NOMO-1 (cell line): ENCODE results near the gene RAI1.

Experiments used
- DNase-seq, 2 experiments: peaks; one replicate each; lab custom pipeline; 2025; ENCODE audit not compliant: unreplicated experiment in 2 of 2; lab: John Stamatoyannopoulos, UW

RAI1 gene

GRCh38 chr17:17748179-17748578 is 66.9 kb downstream of the RAI1 start:
- no peak for DNase-seq

- DNase-seq: no peak
These were observed 67.3 kb downstream of the RAI1 start for GRCh38 chr17:17748604-17749003.

GRCh38 chr17:17749025-17749772 is 67.9 kb downstream of the RAI1 start:
- peak; percentile 65 to 71 for DNase-seq

DNA sequence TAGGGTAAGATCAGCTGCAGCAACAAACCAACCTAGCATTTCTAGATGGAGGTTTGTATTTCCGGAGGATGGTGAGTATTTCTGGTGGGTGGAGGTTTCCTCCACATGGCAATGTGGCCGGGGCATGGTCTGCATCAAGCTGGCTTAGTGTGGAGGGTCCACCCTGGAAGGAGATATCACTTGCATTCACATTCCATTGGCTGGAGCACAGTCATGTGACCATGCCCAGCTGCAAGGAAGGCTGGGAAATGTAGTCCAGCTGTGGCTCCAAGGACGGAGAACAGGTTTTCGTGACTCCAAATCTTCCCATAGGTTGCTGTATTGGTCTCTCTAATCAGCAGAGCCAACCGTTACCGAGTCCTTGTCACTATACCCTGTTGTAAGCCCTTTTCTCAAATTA is 68.7 kb downstream of the RAI1 start:
- DNase-seq: peak in 1 of 2 experiments; percentile 36

DNA sequence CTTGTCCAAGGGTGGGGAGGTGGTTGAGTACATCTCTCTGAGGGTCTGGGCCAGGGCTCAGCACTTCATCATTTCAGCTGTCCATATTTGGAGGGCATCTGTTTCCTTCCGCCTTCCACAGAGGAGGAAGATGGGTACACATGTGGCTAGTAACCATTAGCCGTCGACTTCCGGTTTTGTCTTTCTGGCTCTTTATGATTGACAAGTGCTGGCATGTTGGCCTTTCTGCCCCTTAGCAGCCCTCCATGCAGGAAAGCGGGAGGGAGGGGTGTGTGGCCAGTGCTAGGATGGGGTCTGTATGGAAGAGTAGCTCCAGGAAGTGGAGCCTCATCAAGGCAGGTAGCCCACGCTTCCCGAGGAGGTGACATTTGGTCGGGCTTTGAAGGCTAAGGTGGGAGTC is 69.6 kb downstream of the RAI1 start:
- peak; percentile 83 for DNase-seq

DNA sequence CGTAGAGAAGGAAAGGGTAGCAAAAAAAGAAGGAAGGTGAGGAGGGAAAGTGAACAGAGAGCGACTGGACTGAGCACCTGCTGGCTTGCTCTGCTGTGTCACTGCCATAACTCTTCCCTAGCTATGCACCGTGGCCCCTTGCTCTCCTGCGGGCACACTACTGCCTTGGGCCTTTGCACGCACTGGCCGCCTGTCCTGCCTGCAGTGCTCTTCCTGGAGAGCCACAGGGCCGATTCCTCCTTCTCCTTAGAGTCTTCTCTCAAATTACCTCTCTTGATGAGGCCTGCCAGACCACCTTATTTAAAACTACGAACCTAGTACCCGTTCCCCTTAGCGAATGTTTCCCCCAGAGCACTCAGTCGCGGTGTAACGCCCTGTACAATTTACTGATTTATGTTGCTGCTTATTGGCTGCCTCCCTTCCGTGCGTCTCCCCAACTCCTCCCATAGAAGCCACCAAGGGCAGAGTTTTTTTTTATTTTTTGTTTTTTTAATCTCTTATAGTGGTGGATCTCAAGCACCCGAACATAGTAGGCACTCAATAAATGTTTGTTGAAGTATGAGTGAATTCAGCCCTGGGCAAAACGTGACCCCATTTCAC is 70.3 kb downstream of the RAI1 start:
- peak; percentile 22 to 57 for DNase-seq

DNA sequence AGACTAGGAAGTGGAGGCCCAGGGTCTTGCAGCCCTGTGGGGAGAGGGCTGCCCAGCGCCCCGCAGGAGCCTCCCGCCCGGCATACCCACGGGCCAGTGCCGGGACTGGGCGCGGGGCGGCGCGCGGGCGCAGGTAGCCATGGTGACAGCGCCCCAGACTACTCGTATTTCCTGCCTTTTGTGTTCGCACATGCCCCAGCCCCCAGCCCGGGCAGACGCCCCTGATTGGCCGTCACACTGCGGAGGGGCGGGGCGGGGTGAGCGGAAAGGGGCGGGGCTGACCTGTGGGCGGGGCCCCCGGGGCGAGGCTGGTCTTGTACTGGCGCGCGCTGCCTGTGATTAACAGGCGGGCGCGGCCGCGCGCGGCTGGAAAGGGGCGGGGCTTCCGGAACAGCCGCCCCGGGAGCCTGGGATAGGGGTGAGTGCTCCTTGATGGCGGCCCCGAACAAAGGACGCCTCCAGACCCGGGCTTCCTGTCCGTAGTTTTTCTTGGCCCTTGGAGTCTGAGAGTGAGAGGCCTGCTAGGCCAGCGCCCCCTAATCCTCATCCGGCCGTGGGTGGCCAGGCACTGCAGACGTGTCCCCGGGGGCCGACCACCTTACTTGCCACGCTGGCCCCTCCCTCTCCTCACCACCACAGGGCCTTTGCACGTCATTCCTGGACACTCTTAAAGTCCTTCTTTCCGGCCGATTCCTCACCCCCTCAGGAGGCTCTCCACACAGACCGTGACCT is 71.0 kb downstream of the RAI1 start:
- DNase-seq: peak; percentile 90 to 95

DNA sequence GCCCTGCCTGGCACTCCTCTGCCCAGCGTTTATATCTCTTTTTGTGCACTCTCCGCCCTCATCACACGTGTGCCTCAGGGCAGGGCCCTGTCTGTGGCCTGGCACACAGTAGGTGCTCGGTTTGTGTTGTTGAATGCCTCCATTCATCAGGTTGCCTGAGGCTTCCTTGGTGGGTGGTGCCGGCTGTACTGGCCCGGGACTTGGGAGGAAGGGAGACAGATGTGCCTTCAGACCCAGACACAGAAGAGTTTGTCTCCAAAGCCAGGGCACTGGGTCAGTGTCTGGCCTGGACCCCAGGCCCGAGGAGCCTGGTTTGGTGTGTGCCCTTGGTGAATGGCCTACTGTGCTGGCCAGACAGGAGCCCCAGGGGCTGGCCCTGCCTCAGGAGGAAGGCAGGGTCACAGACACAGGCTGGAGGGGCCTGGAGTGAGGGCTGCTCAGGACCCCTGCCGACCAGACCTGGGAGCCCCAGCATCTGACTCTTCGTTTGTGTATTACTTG is 71.6 kb downstream of the RAI1 start:
- no peak for DNase-seq

DNA sequence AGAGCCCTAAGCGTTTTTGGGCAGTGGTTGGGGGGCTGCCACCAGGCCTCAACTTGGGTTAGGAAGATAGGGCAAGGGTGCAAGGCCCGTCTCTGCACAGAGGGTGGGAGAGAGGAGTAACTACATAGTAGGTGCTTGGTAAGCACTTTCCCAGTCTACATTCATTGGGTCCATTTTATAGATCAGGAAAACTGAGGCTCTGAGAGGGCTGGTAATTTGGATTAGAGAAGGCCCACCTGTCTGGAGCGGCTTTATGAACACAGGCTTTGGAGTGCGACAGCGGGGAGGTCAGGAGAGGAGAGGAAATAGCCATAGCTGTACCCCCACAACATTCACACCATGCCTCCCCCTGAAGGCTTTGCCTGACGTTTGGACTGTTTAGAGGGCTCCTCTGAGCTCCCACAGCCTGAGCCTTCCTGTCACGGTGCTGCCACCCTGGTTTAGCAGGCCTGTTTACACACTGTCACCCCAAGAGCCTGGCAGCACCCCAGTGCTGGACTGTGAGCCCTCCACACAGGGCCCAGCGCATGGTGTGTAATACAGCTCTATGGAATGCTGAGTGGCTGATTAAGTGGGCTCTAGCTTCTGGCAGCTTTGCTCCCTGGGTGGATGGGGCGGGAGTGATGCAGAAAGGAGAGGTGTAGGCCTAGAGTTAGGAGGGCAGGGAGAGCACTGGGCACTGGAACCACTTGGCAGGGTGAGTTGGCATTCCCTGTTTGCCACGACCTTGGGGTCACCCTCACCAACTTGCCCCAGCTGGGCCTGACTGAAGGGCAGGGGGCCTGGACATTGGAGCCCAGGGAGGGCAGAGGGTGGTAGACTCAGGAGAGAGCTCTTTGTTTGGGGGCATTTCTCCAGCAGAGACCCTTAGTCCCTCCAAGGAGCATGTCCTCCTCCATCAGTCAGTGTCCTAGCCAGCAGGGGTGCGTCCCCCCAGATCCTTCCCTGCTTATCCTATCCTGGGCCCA is 73.7 kb downstream of the RAI1 start:
- no peak for DNase-seq

DNA sequence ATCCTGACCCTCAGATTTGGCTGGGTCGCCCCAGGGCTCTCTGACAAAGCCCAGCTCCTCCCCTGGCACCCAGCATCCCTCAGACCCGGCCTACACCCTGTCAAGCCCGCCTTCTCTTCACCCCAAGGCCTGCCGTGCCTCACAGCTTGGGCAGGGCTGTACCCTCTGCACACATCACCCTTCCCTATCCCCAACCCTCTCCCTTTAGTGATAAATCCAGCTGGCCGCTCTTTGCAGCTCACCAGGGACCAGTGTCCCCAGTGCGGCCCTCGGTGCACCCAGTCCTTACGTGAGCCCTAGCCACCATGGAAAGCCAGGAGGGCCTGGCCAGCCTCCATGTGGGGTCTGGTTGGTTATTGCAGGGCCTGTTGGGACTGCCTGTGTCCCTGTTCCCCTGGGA is 74.5 kb downstream of the RAI1 start:
- no peak for DNase-seq

GRCh38 chr17:17757391-17757791 is 76.1 kb downstream of the RAI1 start:
- peak; percentile 35 to 44 for DNase-seq

GRCh38 chr17:17757956-17758845 is 76.9 kb downstream of the RAI1 start:
- peak; percentile 42 to 59 for DNase-seq

DNA sequence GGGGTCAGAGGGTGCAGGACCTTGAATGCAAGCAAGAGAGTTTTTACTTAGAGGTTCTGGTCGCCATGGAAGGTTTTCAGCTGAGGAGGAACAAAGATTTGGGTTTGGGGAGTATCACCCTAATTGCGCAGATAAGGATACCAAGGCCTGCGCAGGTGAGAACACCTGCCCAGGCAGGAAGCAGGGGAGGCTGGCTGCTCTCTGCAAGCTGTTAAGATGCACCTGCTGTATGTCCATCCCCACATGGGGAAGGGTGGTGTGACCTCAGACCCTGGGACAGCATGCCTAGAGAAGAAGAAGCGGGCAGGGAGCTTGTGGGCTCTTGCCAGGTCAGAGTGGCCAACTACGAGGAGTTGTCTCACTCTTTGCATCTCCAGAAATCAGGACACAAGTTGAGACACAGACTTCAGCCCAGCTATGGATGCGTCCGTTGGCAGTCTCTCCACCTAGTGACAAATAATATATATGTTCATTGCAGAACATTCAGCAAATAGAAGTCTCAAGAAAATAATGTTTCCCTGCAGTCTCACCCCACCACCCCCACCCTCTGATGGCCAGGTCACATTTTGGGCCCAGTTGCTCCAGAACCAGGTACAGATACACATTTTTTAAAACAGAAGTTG is 77.8 kb downstream of the RAI1 start:
- no peak for DNase-seq

DNA sequence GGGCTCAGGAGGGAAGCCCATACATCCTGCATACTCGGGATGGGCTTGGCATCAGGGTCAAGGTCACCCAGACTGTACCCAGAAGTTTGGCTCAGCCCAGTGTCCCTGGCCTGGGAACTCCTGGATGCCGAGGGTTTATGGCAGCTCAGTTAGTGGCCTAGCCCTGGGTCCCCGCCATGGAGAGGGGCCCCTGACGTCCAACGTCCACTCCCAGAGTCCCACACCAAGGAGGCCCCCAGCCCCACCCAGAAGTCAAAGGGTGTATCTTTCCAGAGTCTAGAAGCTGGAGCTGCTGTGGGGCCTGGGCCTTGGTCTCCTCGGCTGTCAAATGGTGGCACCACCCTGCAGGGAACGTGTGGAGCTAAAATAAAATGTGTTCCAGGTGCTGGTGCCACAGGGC is 79.1 kb downstream of the RAI1 start:
- DNase-seq: no peak

- no peak for DNase-seq
These were observed 79.8 kb downstream of the RAI1 start for GRCh38 chr17:17760872-17761550.

DNA sequence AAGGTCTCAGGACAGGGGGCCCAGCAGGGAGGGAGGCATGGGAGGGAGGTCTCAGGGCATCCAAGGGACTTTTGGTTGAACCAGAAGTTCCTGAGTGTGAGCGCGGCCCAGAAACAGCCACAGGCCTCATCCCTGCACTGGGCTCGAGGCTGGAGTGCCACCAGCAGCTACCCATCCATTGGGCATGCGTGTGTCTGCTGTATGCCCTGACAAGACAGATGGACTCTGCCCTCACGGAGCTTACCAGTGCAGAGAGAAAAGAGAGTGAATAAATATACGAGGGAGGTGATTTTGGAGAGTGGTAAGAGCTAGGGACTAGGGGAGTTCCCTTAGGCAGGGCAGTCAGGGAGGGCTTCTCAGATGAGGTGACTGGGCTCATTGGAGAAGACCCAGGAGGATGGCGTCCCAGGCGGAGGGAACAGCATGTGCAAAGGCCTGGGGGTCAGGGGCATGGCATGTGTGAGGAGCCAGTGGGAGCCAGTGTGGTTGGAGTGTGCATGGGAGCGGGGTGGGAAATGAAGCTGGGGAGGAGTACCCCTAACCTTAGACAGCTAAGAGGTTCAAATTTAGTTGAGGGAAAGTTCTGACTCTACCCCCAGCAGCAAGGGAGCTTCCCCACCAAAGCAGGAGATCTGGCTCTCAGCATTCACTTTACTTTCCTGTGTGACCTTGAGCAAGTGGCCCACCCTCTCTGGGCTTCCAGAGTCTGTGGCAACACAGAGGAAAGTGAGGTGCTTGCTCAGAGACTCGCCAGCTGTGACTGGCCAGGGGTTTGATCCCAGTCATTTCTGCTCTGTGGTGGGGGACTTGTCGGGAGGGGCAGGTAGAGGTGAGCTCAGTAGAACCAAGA is 80.9 kb downstream of the RAI1 start:
- DNase-seq: no peak

GRCh38 chr17:17762744-17763105 is 81.5 kb downstream of the RAI1 start:
- DNase-seq: no peak

DNA sequence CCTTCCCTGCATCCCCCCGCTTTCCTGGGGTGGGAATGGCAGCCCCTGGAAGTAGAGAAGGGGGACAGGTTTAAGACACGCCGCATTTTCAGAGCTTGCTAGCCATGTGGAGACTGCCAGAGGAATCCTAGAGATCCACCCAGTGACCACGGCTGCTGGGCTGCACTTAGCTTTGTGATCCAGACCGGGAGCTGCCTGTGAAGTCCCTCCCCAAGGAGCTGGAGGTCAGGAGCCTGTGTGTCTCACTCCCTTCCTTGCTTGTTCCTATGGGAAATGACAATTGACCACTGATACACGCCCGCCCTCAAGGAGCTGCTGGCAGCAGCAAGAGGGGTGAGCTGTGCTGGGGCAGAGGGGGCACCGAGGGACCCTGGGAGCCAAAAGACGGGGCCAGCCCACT is 81.9 kb downstream of the RAI1 start:
- no peak for DNase-seq
